Testis (tissue), 5 donors: ENCODE results near the gene NOC3L. TPM values are rescaled to one million over a fixed set of nuclear protein-coding genes. Genes with fewer than 3 reads are reported as not detected.

Experiments used
- DNase-seq: peaks from one replicate; pipeline ENCODE4 v3.0.0-alpha.2; 2019
- H3K27ac ChIP-seq, 2 donors: fragments of 200-600 bp; sonication (generic); one replicate each; pipeline ENCODE4 v1.5.1; 2019
- H3K27me3 ChIP-seq: fragments of 200-600 bp; sonication (generic); one replicate; pipeline ENCODE4 v1.5.1; 2019
- H3K36me3 ChIP-seq: fragments of 200-600 bp; sonication (generic); one replicate; pipeline ENCODE4 v1.5.1; 2017; ENCODE audit warnings: low read depth; ENCODE audit errors: missing control alignments
- H3K4me1 ChIP-seq: fragments of 200-600 bp; sonication (generic); one replicate; pipeline ENCODE4 v1.5.1; 2019
- H3K4me3 ChIP-seq, 2 donors: fragments of 200-600 bp; sonication (generic); one replicate each; pipeline ENCODE4 v1.5.1; 2017 to 2019
- H3K9me3 ChIP-seq: fragments of 200-600 bp; sonication (generic); one replicate; pipeline ENCODE4 v1.5.1; 2017
- POLR2A ChIP-seq: fragments of 450-650 bp; IDR thresholded peaks from one replicate; pipeline ENCODE4 v1.6.1; 2017; ENCODE audit warnings: antibody characterized with exemption, mild to moderate bottlenecking, moderate library complexity
- WGBS, 2 donors: methylation state at CpG; one replicate each; pipeline ENCODE4 v1.1.5; 2018; 5-methylcytosine and 5-hydroxymethylcytosine counted together
- intact Hi-C: fragments of 100-400 bp; cut with DNase I; formaldehyde crosslinking; loops from one replicate; pipeline ENCODE4 v1.15.1; 2023; ENCODE audit warnings: low total_unique reads
- long read RNA-seq, 2 donors: transcript quantifications; one replicate each; lab custom pipeline, GENCODE V29; 2026
- polyA plus RNA-seq: library from polyadenylated mRNA; stranded (reverse); fragments of 350-450 nt; fragmentation: Illumina TruSeq; extraction: RNeasy Lipid Tissue Mini Kit (QIAGEN cat#74804); gene quantifications from one replicate; pipeline ENCODE4 v1.2.3, GENCODE V29; 2014; ENCODE audit warnings: low read depth, low replicate concordance; ENCODE audit not compliant: insufficient read depth
- total RNA-seq, 2 donors: library from RNA; depleted of rRNA; stranded (reverse); fragments of >200 nt; gene quantifications; one replicate each; pipeline ENCODE4 v1.2.3, GENCODE V29; 2016
- TF ChIP-seq, protein P1 (sequence below), 3 experiments: fragments of 450-650 bp in 2 of 3; fragments of 200-600 bp in 1 of 3; sonication (generic) in 1 of 3; IDR thresholded peaks; one replicate each; pipeline ENCODE4 v1.5.1; 2016 to 2019; ENCODE audit warnings: antibody characterized with exemption in 3 of 3, mild to moderate bottlenecking in 2 of 3, moderate library complexity in 1 of 3

NOC3L gene, protein sequence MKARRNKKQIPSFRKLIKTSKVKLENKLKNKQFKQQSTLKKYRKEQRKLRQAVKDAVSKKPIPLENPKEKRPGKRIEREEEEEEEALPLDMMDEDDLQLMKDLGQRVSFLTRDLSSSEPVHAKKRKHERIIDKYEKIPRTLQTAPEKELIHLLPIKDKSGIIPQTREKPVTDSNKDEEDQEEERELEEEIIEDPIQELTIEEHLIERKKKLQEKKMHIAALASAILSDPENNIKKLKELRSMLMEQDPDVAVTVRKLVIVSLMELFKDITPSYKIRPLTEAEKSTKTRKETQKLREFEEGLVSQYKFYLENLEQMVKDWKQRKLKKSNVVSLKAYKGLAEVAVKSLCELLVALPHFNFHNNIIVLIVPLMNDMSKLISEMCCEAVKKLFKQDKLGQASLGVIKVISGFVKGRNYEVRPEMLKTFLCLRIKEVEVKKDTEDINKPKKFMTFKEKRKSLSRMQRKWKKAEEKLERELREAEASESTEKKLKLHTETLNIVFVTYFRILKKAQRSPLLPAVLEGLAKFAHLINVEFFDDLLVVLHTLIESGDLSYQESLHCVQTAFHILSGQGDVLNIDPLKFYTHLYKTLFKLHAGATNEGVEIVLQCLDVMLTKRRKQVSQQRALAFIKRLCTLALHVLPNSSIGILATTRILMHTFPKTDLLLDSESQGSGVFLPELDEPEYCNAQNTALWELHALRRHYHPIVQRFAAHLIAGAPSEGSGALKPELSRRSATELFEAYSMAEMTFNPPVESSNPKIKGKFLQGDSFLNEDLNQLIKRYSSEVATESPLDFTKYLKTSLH
- total RNA-seq = 10 to 100 TPM; 24.6 to 32.2 TPM
- 11.2 TPM for polyA plus RNA-seq
- long read RNA-seq, donor 1, partial matches to known transcripts = 6 of 8 reads
- long read RNA-seq, donor 1, other reads (novel, unspliced or antisense) = 0 of 8 reads
- long read RNA-seq, donor 2 = 0 reads

DNA sequence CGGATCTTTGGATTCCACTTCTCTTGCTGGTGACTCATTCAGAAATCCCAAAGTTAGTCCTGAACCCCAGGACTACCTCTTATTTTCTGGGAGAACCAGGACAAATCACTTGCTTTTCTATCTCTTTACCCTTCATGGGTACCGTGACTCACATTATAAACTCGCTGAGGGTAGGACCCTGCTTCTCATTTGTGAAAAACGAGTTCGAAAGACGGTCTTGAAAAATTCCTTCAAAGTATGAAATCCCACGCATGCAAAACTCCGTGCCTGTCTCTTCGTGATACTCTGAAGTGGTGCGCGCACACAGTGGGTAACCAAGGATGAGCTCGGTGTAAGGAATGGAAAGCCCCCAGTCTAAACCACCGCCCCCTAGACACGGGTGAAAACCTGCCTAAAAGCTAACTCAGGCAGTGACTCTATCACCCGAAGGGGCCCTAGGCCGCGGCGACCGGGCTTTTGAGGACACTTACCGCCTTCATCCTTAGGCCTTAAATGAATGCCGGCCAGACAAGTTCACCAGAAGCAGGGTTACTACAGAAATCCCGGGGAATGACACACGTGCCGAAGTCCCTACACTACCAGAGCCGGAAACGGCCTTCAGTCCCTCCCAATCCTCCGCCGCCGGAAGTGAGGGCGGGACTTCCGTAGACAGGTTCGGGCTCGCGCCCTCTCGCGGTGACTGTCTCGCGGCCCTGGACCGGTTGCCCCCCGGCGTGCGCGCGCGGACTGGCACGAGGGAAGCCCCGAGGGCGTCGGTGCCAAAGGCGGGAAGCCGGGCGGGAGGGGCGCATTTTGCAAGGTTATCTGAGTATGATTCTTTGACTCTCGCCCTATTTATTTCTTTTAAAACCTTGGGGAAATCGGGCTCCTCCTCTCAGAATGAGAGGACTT, at the start of gene NOC3L:
TSS of gene NOC3L (minus strand) at position 580 of the 891 bp plus-strand sequence. CDS start at position 479, 101 bp downstream.
- Histone ChIP-seq H3K27me3 (no peaks in the 10 kb centered on the region), H3K36me3 (no peaks in the 10 kb centered on the region), H3K4me3 (peak within 1 kb of the TSS; percentile 76 to 78), H3K9me3 (no peaks in the 10 kb centered on the region), H3K27ac (peak within 1 kb of the TSS; percentile 64 to 66), H3K4me1 (no peaks in the 10 kb centered on the region)
- TF ChIP-seq, protein P1, sequence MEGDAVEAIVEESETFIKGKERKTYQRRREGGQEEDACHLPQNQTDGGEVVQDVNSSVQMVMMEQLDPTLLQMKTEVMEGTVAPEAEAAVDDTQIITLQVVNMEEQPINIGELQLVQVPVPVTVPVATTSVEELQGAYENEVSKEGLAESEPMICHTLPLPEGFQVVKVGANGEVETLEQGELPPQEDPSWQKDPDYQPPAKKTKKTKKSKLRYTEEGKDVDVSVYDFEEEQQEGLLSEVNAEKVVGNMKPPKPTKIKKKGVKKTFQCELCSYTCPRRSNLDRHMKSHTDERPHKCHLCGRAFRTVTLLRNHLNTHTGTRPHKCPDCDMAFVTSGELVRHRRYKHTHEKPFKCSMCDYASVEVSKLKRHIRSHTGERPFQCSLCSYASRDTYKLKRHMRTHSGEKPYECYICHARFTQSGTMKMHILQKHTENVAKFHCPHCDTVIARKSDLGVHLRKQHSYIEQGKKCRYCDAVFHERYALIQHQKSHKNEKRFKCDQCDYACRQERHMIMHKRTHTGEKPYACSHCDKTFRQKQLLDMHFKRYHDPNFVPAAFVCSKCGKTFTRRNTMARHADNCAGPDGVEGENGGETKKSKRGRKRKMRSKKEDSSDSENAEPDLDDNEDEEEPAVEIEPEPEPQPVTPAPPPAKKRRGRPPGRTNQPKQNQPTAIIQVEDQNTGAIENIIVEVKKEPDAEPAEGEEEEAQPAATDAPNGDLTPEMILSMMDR (IDR thresholded peaks at IDR 0.05) = peak in 2 of 3 experiments; percentile 69 to 87
- no peak for TF ChIP-seq POLR2A
- intact Hi-C loops = no loop called here
- 1% methylated on average over 14 to 50 of the region's 55 CpGs for whole genome bisulfite sequencing, 2 donors
- DNase-seq = peak; percentile 97

DNA sequence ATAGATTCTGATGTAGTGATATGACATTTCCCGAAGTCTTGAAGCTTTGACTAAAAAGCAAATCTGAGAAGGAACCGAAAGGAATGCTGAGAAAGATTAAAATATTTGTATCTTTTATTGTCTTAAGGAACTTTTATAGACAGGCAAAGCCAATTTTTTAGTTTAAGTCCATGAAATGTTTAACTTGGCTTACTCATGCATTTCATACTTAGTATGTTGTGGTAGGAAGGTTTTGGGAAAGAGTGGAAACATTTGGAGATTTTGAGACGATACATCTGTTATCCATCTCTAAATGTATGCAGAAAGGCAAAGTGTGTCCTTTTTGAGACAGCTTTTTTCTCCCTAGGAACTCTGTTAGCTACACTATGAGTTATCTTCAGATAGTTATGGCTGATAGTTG, 49.7 kb upstream of the NOC3L start:
- Histone ChIP-seq H3K9me3 (no peaks in the 10 kb centered on the region), H3K4me3 (no peak overlapping the region), H3K27ac (no peak overlapping the region), H3K4me1 (no peaks in the 10 kb centered on the region), H3K36me3 (no peaks in the 10 kb centered on the region), H3K27me3 (no peaks in the 10 kb centered on the region)
- 54 to 57% methylated on average over 3 of the region's 3 CpGs for WGBS, 2 donors
- no peak for TF ChIP-seq POLR2A
- intact Hi-C loops = no loop called here
- DNase-seq = no peak

DNA sequence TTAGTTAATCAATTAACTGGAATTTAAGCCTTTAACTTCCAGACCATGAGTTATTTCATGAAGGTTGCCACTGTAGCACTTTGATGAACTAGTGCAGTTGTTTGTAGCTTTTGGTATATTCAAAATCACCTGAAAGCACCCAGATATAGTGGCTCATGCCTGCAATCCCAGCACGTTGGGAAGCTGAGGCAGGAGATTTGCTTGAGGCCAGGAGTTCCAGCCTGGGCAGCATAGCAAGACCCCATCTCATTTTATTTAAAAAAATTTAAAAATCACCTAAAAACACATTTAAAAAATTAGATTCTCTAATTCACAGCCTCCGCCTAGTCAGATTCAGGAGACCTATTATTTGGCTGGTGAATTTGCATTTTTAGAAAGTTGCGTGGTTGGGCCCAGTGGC, 48.6 kb upstream of the NOC3L start:
- no peaks in the 10 kb centered on the region for H3K27me3 ChIP-seq
- no peak for TF ChIP-seq POLR2A
- TF ChIP-seq, protein P1 (IDR thresholded peaks at IDR 0.05) = no peak

DNA sequence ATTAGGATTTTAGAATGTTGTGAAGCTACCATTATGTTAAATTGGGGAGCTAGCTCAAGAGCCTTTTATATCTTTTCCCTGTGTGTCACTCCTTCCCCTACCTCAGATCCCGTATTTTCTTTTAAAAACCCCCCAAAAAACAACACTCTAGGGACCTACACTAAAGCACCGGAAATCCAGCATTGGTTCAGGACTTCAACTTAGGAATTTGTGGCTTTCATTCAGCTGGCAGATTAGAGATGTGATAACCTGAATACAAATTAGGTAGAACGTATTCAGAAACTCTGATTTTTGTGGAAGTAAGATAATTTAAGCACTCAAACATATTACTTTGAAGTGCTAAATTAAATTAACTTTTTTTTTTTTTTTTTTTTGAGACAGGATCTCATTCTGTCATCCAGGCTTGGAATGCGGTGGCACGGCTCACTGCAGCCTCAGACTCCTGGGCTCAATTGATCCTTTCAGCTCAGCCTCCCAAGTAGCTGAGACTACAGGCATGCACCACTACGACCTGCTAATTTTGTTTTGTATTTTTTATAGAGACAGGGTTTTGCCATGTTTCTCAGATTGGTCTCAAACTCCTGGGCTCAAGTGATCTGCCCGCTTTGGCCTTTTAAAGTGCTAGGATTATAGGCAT, 46.4 kb upstream of the NOC3L start:
- Histone ChIP-seq H3K4me1 (peaks cover 2% of the 10 kb centered on the region), H3K36me3 (no peaks in the 10 kb centered on the region), H3K9me3 (no peaks in the 10 kb centered on the region), H3K4me3 (no peak overlapping the region), H3K27ac (no peak overlapping the region), H3K27me3 (no peaks in the 10 kb centered on the region)
- no peak for DNase-seq
- no peak for TF ChIP-seq POLR2A
- TF ChIP-seq, protein P1 (IDR thresholded peaks at IDR 0.05) = no peak
- WGBS, 2 donors = 74 to 82% methylated on average over 7 of the region's 7 CpGs
- intact Hi-C loops = no loop called here

More for the DNA sequence above, 48.6 kb upstream of the NOC3L start:
- Histone ChIP-seq H3K4me1 (no peaks in the 10 kb centered on the region), H3K36me3 (no peaks in the 10 kb centered on the region), H3K27ac (no peak overlapping the region), H3K9me3 (no peaks in the 10 kb centered on the region), H3K4me3 (no peak overlapping the region)
- WGBS, 2 donors = 94 to 98% methylated on average over 3 of the region's 3 CpGs
- no peak for DNase-seq
- intact Hi-C loops = no loop called here
